ENCODE measurements around the gene TRAF3IP3. TPM values are rescaled to one million over a fixed set of nuclear protein-coding genes. Genes with fewer than 3 reads are reported as not detected.
A peak's percentile ranks its signal among the peaks of the same experiment; 100 is the strongest.

TRAF3IP3 gene
- polyA plus RNA-seq, 2 donors: 2.5 to 2.9 TPM

DNA sequence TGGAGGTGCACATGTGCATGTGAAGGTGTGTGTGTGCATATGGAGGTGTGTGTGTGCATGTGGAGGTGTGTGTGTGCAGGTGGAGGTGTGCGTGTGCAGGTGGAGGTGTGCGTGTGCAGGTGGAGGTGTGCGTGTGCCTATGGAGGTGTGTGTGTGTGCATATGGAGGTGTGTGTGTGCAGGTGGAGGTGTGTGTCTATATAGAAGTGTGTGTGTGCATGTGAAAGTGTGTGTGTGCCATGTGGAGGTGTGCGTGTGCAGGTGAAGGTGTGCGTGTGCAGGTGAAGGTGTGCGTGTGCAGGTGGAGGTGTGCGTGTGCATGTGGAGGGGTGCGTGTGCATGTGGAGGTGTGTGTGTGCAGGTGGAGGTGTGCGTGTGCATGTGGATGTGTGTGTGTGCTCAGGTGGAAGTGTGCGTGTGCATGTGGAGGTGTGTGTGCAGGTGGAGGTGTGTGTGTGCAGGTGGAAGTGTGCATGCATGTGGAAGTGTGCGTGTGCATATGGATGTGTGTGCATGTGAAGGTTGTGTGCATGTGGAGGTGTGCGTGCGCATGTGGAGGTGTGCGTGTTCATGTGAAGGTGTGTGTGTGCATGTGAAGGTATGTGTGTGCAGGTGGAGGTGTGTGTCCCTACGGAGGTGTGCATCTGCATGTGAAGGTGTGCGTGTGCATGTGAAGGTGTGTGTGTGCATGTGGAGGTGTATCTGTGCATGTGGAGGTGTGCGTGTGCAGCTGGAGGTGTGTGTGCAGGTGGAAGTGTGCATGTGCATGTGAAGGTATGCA lies 15.0 kb downstream of the TRAF3IP3 start:
- Histone ChIP-seq H3K36me3 (ENCODE audit: control insufficient read depth in 2 of 2, insufficient read depth in 2 of 2, low read length in 1 of 2) (no peaks in the 10 kb centered on the region), H3K4me1 (ENCODE audit: control insufficient read depth in 2 of 2, insufficient read depth in 2 of 2, low read length in 1 of 2) (peaks cover 0 to 9% of the 10 kb centered on the region in 2 donors), H3K9me3 (ENCODE audit: control insufficient read depth in 2 of 2, insufficient read depth in 1 of 2, low read depth in 1 of 2, low read length in 1 of 2) (peaks cover 0 to 7% of the 10 kb centered on the region in 2 donors), H3K27me3 (ENCODE audit: control insufficient read depth in 1 of 2, insufficient read depth in 2 of 2, low read length in 2 of 2) (no peaks in the 10 kb centered on the region), H3K27ac (ENCODE audit: low read depth in 2 of 2, low read length in 1 of 2) (no peak overlapping the region), H3K4me3 (ENCODE audit: low read depth in 1 of 2, low read length in 2 of 2) (peak overlapping the region in 1 of 2 donors; percentile 2)
- 96% methylated on average over 17 of the region's 17 CpGs for WGBS, 2 donors

DNA sequence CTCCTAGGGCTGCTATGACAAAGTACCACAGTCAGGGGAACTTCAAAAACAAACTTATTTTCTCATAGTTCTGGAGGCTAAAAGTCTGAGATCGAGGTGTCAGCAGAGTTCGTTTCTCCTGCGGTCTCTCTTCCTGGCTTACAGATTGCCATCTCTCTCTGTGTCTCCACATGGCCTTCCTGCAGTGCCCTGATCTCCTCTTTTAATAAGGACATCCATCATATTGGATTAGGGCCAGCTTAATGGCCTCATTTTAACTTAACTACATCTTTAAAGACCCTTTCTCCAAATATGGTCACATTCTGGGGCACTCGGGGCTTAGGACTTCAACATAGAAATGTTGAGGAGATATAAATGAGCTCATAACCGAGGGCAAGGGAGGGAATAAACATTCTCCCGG lies 16.3 kb downstream of the TRAF3IP3 start:
- 44 to 48% methylated on average over 6 of the region's 6 CpGs for WGBS, 2 donors
- Histone ChIP-seq H3K4me1 (ENCODE audit: control insufficient read depth in 2 of 2, insufficient read depth in 2 of 2, low read length in 1 of 2) (peaks cover 0 to 9% of the 10 kb centered on the region in 2 donors), H3K27me3 (ENCODE audit: control insufficient read depth in 1 of 2, insufficient read depth in 2 of 2, low read length in 2 of 2) (no peaks in the 10 kb centered on the region), H3K9me3 (ENCODE audit: control insufficient read depth in 2 of 2, insufficient read depth in 1 of 2, low read depth in 1 of 2, low read length in 1 of 2) (peaks cover 0 to 7% of the 10 kb centered on the region in 2 donors), H3K36me3 (ENCODE audit: control insufficient read depth in 2 of 2, insufficient read depth in 2 of 2, low read length in 1 of 2) (no peaks in the 10 kb centered on the region), H3K4me3 (ENCODE audit: low read depth in 1 of 2, low read length in 2 of 2) (no peak overlapping the region), H3K27ac (ENCODE audit: low read depth in 2 of 2, low read length in 1 of 2) (no peak overlapping the region)

DNA sequence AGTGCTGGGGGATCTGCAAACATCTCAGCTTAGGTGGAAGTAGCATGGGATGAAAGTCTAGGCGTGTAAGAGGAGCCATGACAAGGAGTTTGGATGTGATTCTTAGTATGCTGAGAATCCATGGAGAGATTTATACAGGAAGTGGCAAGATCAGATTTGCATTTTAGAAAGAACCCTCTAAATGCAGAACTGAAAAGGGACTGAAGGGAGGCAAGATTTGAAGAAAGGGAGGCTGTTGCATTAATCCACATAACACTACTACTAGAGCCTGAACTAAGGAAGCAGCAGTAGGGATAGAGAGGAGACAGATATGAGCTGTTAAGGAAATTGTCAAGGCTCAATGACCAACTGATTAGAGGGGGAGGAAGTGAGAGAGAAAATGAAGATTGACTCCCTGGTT lies 18.7 kb downstream of the TRAF3IP3 start:
- H3K4me3 ChIP-seq (ENCODE audit: low read depth in 1 of 2, low read length in 2 of 2): no peak overlapping the region
- H3K9me3 ChIP-seq (ENCODE audit: control insufficient read depth in 2 of 2, insufficient read depth in 1 of 2, low read depth in 1 of 2, low read length in 1 of 2): peaks cover 0 to 7% of the 10 kb centered on the region in 2 donors
- no peak overlapping the region for H3K27ac ChIP-seq (ENCODE audit: low read depth in 2 of 2, low read length in 1 of 2)
- WGBS, 2 donors: 82 to 88% methylated on average over 1 of the region's 1 CpG
- peaks cover 0 to 9% of the 10 kb centered on the region in 2 donors for H3K4me1 ChIP-seq (ENCODE audit: control insufficient read depth in 2 of 2, insufficient read depth in 2 of 2, low read length in 1 of 2)
- H3K36me3 ChIP-seq (ENCODE audit: control insufficient read depth in 2 of 2, insufficient read depth in 2 of 2, low read length in 1 of 2): peaks cover 0 to 2% of the 10 kb centered on the region in 2 donors
- H3K27me3 ChIP-seq (ENCODE audit: control insufficient read depth in 1 of 2, insufficient read depth in 2 of 2, low read length in 2 of 2): no peaks in the 10 kb centered on the region

GRCh38 chr1:209775678-209776077 lies 19.8 kb downstream of the TRAF3IP3 start:
- no peak overlapping the region for H3K27ac ChIP-seq (ENCODE audit: low read depth in 2 of 2, low read length in 1 of 2)
- H3K4me1 ChIP-seq (ENCODE audit: control insufficient read depth in 2 of 2, insufficient read depth in 2 of 2, low read length in 1 of 2): peaks cover 0 to 8% of the 10 kb centered on the region in 2 donors
- no peak overlapping the region for H3K4me3 ChIP-seq (ENCODE audit: low read depth in 1 of 2, low read length in 2 of 2)
- H3K9me3 ChIP-seq (ENCODE audit: control insufficient read depth in 2 of 2, insufficient read depth in 1 of 2, low read depth in 1 of 2, low read length in 1 of 2): peaks cover 0 to 7% of the 10 kb centered on the region in 2 donors
- H3K36me3 ChIP-seq (ENCODE audit: control insufficient read depth in 2 of 2, insufficient read depth in 2 of 2, low read length in 1 of 2): peaks cover 0 to 2% of the 10 kb centered on the region in 2 donors
- 66 to 79% methylated on average over 2 of the region's 2 CpGs for WGBS, 2 donors
- no peaks in the 10 kb centered on the region for H3K27me3 ChIP-seq (ENCODE audit: control insufficient read depth in 1 of 2, insufficient read depth in 2 of 2, low read length in 2 of 2)

DNA sequence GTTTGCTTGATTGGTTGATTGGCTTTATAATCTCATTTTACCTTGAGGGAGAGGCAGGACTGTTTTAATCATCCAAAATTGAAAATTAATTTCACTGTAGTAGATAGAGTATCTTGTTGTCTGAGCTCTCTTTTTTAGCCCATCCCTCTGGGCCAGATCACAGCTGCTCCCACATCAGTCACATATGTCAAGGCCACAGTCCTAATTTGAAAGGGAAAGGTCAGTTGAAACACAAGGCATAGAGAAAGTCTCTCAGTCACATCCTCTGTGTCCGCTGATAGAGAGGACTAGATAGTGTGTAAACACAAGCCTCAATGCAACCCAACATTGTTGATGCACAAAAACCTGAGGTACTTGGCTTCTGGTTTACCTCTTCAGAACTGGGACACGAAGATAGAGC lies 21.7 kb downstream of the TRAF3IP3 start:
- WGBS, 2 donors: 93% methylated on average over 2 of the region's 2 CpGs
- no peak overlapping the region for H3K4me3 ChIP-seq (ENCODE audit: low read depth in 1 of 2, low read length in 2 of 2)

DNA sequence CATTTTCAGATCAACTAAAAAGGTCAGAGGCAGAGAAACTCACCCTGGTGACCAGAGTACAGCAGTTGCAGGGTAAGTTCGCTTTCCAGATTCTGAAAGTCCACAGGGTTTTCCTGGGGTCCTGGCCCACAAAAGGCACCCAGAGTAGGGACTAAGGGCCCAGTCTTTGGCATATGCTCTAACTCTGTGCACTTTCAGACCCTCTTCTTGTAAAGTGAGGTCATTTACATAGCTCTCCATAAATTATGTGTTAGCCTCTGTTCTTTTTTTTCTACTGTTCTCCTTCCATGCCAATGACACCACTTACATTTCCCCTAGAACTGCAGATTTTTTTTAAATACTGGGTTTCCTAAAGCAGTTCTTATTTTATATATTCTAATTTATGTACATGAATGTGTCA lies 22.2 kb downstream of the TRAF3IP3 start:
- H3K9me3 ChIP-seq (ENCODE audit: control insufficient read depth in 2 of 2, insufficient read depth in 1 of 2, low read depth in 1 of 2, low read length in 1 of 2): no peaks in the 10 kb centered on the region
- H3K27ac ChIP-seq (ENCODE audit: low read depth in 2 of 2, low read length in 1 of 2): no peak overlapping the region
- no peaks in the 10 kb centered on the region for H3K27me3 ChIP-seq (ENCODE audit: control insufficient read depth in 1 of 2, insufficient read depth in 2 of 2, low read length in 2 of 2)
- no peak overlapping the region for H3K4me3 ChIP-seq (ENCODE audit: low read depth in 1 of 2, low read length in 2 of 2)
- H3K4me1 ChIP-seq (ENCODE audit: control insufficient read depth in 2 of 2, insufficient read depth in 2 of 2, low read length in 1 of 2): no peaks in the 10 kb centered on the region
- peaks cover 0 to 4% of the 10 kb centered on the region in 2 donors for H3K36me3 ChIP-seq (ENCODE audit: control insufficient read depth in 2 of 2, insufficient read depth in 2 of 2, low read length in 1 of 2)
- WGBS, 2 donors: 99 to 100% methylated on average over 1 of the region's 1 CpG

More for the DNA sequence above, 21.7 kb downstream of the TRAF3IP3 start:
- Histone ChIP-seq H3K27me3 (ENCODE audit: control insufficient read depth in 1 of 2, insufficient read depth in 2 of 2, low read length in 2 of 2) (no peaks in the 10 kb centered on the region), H3K36me3 (ENCODE audit: control insufficient read depth in 2 of 2, insufficient read depth in 2 of 2, low read length in 1 of 2) (peaks cover 0 to 4% of the 10 kb centered on the region in 2 donors), H3K4me1 (ENCODE audit: control insufficient read depth in 2 of 2, insufficient read depth in 2 of 2, low read length in 1 of 2) (no peaks in the 10 kb centered on the region), H3K9me3 (ENCODE audit: control insufficient read depth in 2 of 2, insufficient read depth in 1 of 2, low read depth in 1 of 2, low read length in 1 of 2) (no peaks in the 10 kb centered on the region), H3K27ac (ENCODE audit: low read depth in 2 of 2, low read length in 1 of 2) (no peak overlapping the region)

DNA sequence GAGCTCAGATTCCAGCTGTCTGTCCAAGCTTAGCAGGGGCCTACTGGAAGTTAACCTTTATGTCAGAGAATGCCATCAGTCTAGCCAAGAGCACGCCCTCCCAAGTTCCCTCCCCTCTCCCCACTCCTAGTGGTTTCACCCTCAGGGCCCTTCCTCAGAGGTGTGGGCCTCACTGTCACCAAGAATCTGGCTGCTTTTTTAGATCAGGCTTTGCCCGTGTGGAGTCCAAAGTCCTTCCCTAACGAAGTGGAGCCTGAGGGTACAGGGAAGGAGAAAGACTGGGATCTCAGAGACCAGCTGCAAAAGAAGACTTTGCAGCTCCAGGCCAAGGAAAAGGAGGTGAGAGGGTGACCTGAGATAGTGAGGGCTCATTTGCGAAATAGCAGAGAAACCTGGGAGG lies 24.4 kb downstream of the TRAF3IP3 start:
- H3K4me1 ChIP-seq (ENCODE audit: control insufficient read depth in 2 of 2, insufficient read depth in 2 of 2, low read length in 1 of 2): no peaks in the 10 kb centered on the region
- WGBS, 2 donors: 61 to 80% methylated on average over 4 of the region's 4 CpGs
- no peak overlapping the region for H3K27ac ChIP-seq (ENCODE audit: low read depth in 2 of 2, low read length in 1 of 2)
- no peaks in the 10 kb centered on the region for H3K27me3 ChIP-seq (ENCODE audit: control insufficient read depth in 1 of 2, insufficient read depth in 2 of 2, low read length in 2 of 2)
- no peaks in the 10 kb centered on the region for H3K9me3 ChIP-seq (ENCODE audit: control insufficient read depth in 2 of 2, insufficient read depth in 1 of 2, low read depth in 1 of 2, low read length in 1 of 2)
- H3K36me3 ChIP-seq (ENCODE audit: control insufficient read depth in 2 of 2, insufficient read depth in 2 of 2, low read length in 1 of 2): peaks cover 0 to 4% of the 10 kb centered on the region in 2 donors
- no peak overlapping the region for H3K4me3 ChIP-seq (ENCODE audit: low read depth in 1 of 2, low read length in 2 of 2)

GRCh38 chr1:209783386-209783785 lies 27.5 kb downstream of the TRAF3IP3 start:
- H3K36me3 ChIP-seq (ENCODE audit: control insufficient read depth in 2 of 2, insufficient read depth in 2 of 2, low read length in 1 of 2): peaks cover 0 to 4% of the 10 kb centered on the region in 2 donors
- H3K4me3 ChIP-seq (ENCODE audit: low read depth in 1 of 2, low read length in 2 of 2): peak overlapping the region in 1 of 2 donors; percentile 81
- H3K27ac ChIP-seq (ENCODE audit: low read depth in 2 of 2, low read length in 1 of 2): no peak overlapping the region
- H3K4me1 ChIP-seq (ENCODE audit: control insufficient read depth in 2 of 2, insufficient read depth in 2 of 2, low read length in 1 of 2): peaks cover 0 to 3% of the 10 kb centered on the region in 2 donors
- H3K27me3 ChIP-seq (ENCODE audit: control insufficient read depth in 1 of 2, insufficient read depth in 2 of 2, low read length in 2 of 2): no peaks in the 10 kb centered on the region
- WGBS, 2 donors: 57 to 63% methylated on average over 6 of the region's 6 CpGs
- H3K9me3 ChIP-seq (ENCODE audit: control insufficient read depth in 2 of 2, insufficient read depth in 1 of 2, low read depth in 1 of 2, low read length in 1 of 2): no peaks in the 10 kb centered on the region

- peaks cover 0 to 3% of the 10 kb centered on the region in 2 donors for H3K4me1 ChIP-seq (ENCODE audit: control insufficient read depth in 2 of 2, insufficient read depth in 2 of 2, low read length in 1 of 2)
- peaks cover 0 to 7% of the 10 kb centered on the region in 2 donors for H3K36me3 ChIP-seq (ENCODE audit: control insufficient read depth in 2 of 2, insufficient read depth in 2 of 2, low read length in 1 of 2)
- WGBS, 2 donors: 2 to 3% methylated on average over 48 of the region's 48 CpGs
- H3K27me3 ChIP-seq (ENCODE audit: control insufficient read depth in 1 of 2, insufficient read depth in 2 of 2, low read length in 2 of 2): no peaks in the 10 kb centered on the region
- H3K9me3 ChIP-seq (ENCODE audit: control insufficient read depth in 2 of 2, insufficient read depth in 1 of 2, low read depth in 1 of 2, low read length in 1 of 2): no peaks in the 10 kb centered on the region
- peak within 1 kb of the TSS; percentile 91 to 96 for H3K27ac ChIP-seq (ENCODE audit: low read depth in 2 of 2, low read length in 1 of 2)
- peak within 1 kb of the TSS; percentile 66 to 81 for H3K4me3 ChIP-seq (ENCODE audit: low read depth in 1 of 2, low read length in 2 of 2)
These were observed 28.7 kb downstream of the TRAF3IP3 start, which contains the start of gene C1orf74 for GRCh38 chr1:209784265-209785169. C1orf74 (minus strand) TSS chr1:209784559; CDS start chr1:209783634, 925 bp downstream.
